Neuronal stem cell (in vitro differentiated cells): ENCODE measurements around the gene NCOA3.
"Not testable (repeated sequence)": the region's sequence is repeated elsewhere in the genome, so short reads cannot be mapped to it uniquely, and the experiment has no call there.

Source experiments
- DNase-seq: peaks from one replicate; pipeline ENCODE4 v3.0.0-alpha.2; 2013; ENCODE audit warnings: low spot score
- H2AFZ ChIP-seq: one replicate; pipeline ENCODE4 v1.6.1; 2013; ENCODE audit warnings: mild to moderate bottlenecking, low read length, inconsistent platforms
- H2AK5ac ChIP-seq: 2 replicates; pipeline ENCODE4 v1.6.1; 2013; ENCODE audit warnings: low read depth, mild to moderate bottlenecking, inconsistent platforms, low read length, moderate library complexity, mixed read lengths
- H2BK120ac ChIP-seq: 2 replicates; pipeline ENCODE4 v1.6.1; 2013; ENCODE audit warnings: low read depth, mild to moderate bottlenecking, inconsistent platforms, low read length, moderate library complexity, mixed read lengths
- H2BK12ac ChIP-seq: one replicate; pipeline ENCODE4 v1.6.1; 2013; ENCODE audit warnings: low read length, inconsistent platforms
- H2BK15ac ChIP-seq: 2 replicates; pipeline ENCODE4 v1.6.1; 2013; ENCODE audit warnings: mild to moderate bottlenecking, low read length, inconsistent platforms, mixed read lengths
- H2BK5ac ChIP-seq: one replicate; pipeline ENCODE4 v1.6.1; 2013; ENCODE audit warnings: inconsistent platforms, mild to moderate bottlenecking, low read length, moderate library complexity
- H3K14ac ChIP-seq: one replicate; pipeline ENCODE4 v1.6.1; 2013; ENCODE audit warnings: low read length, inconsistent platforms
- H3K18ac ChIP-seq: 2 replicates; pipeline ENCODE4 v1.6.1; 2013; ENCODE audit warnings: low read length, inconsistent platforms
- H3K23ac ChIP-seq: 2 replicates; pipeline ENCODE4 v1.6.1; 2013; ENCODE audit warnings: low read depth, mild to moderate bottlenecking, mixed read lengths, low read length, inconsistent platforms; ENCODE audit not compliant: poor library complexity
- H3K27ac ChIP-seq: replicated peaks from 3 replicates; pipeline ENCODE4 v1.5.1; 2013; ENCODE audit warnings: low read length, inconsistent platforms
- H3K27me3 ChIP-seq, 3 experiments: 2 replicates each; pipeline ENCODE4 v1.6.1; 2013; ENCODE audit warnings: low read length in 3 of 3, mild to moderate bottlenecking in 2 of 3, inconsistent platforms in 1 of 3, low read depth in 1 of 3, mixed read lengths in 1 of 3, moderate library complexity in 1 of 3; ENCODE audit not compliant: control insufficient read depth in 3 of 3, insufficient read depth in 3 of 3
- H3K36me3 ChIP-seq, 2 donors: replicated peaks in 1 of 2; 2 replicates each; pipeline ENCODE4 v1.6.1; 2013; ENCODE audit warnings: low read length in 2 of 2; ENCODE audit not compliant: control insufficient read depth in 2 of 2, insufficient read depth in 2 of 2
- H3K4ac ChIP-seq: 2 replicates; pipeline ENCODE4 v1.6.1; 2013; ENCODE audit warnings: inconsistent platforms, mild to moderate bottlenecking, low read length, moderate library complexity
- H3K4me1 ChIP-seq, 2 donors: 1 replicate in 1 of 2; 2 replicates in 1 of 2; pipeline ENCODE4 v1.6.1; 2013; ENCODE audit warnings: low read length in 2 of 2, low read depth in 1 of 2; ENCODE audit not compliant: control insufficient read depth in 2 of 2, insufficient read depth in 1 of 2
- H3K4me2 ChIP-seq: one replicate; pipeline ENCODE4 v1.6.1; 2013; ENCODE audit warnings: mild to moderate bottlenecking, low read length, inconsistent platforms; ENCODE audit not compliant: insufficient read depth, poor library complexity, severe bottlenecking
- H3K4me3 ChIP-seq, 2 donors: 2 replicates each; pipeline ENCODE4 v1.5.1; 2013; ENCODE audit warnings: low read length in 2 of 2, mild to moderate bottlenecking in 2 of 2, inconsistent platforms in 1 of 2, moderate library complexity in 1 of 2
- H3K79me1 ChIP-seq: one replicate; pipeline ENCODE4 v1.6.1; 2013; ENCODE audit warnings: low read depth, mild to moderate bottlenecking, inconsistent platforms, low read length, moderate library complexity
- H3K9ac ChIP-seq: one replicate; pipeline ENCODE4 v1.6.1; 2013; ENCODE audit warnings: mild to moderate bottlenecking, low read depth, low read length, inconsistent platforms; ENCODE audit not compliant: poor library complexity
- H3K9me3 ChIP-seq, 2 donors: replicated peaks in 1 of 2; 2 replicates each; pipeline versions ENCODE3 to v1.6.1; 2013; ENCODE audit warnings: low read length in 2 of 2, mild to moderate bottlenecking in 2 of 2, inconsistent platforms in 1 of 2, low read depth in 1 of 2, mixed read lengths in 1 of 2, moderate library complexity in 1 of 2; ENCODE audit not compliant: control insufficient read depth in 2 of 2, insufficient read depth in 1 of 2
- H4K8ac ChIP-seq: one replicate; pipeline ENCODE4 v1.6.1; 2013; ENCODE audit warnings: low read depth, mild to moderate bottlenecking, inconsistent platforms, low read length, moderate library complexity
- H4K91ac ChIP-seq: one replicate; pipeline ENCODE4 v1.6.1; 2013; ENCODE audit warnings: low read length, low read depth, mild to moderate bottlenecking, inconsistent platforms; ENCODE audit not compliant: poor library complexity
- WGBS, 2 donors: extraction: QIAGEN DNeasy Blood & Tissue Kit; methylation state at CpG; one replicate each; pipeline ENCODE4 v1.1.7; 2013; ENCODE audit warnings: missing lambda C conversion rate in 2 of 2, mixed read lengths in 1 of 2; ENCODE audit not compliant: insufficient read length in 2 of 2, insufficient replicate concordance in 1 of 2; ENCODE audit errors: extremely low coverage in 2 of 2; 5-methylcytosine and 5-hydroxymethylcytosine counted together

NCOA3 gene

DNA sequence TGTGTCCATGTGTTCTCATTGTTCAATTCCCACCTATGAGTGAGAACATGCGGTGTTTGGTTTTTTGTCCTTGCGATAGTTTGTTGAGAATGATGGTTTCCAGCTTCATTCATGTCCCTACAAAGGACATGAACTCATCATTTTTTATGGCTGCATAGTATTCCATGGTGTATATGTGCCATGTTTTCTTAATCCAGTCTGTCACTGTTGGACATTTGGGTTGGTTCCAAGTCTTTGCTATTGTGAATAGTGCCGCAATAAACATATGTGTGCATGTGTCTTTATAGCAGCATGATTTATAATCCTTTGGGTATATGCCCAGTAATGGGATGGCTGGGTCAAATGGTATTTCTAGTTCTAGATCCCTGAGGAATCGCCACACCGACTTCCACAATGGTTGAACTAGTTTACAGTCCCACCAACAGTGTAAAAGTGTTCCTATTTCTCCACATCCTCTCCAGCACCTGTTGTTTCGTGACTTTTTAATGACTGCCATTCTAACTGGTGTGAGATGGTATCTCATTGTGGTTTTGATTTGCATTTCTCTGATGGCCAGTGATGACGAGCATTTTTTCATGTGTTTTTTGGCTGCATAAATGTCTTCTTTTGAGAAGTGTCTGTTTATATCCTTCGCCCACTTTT lies 52.0 kb downstream of the NCOA3 start:
- not testable (repeated sequence) for H4K91ac ChIP-seq, H3K27me3 ChIP-seq, DNase-seq, H3K9me3 ChIP-seq, H3K4me2 ChIP-seq, H3K18ac ChIP-seq, H2AFZ ChIP-seq, H3K36me3 ChIP-seq, H2BK5ac ChIP-seq, H3K9ac ChIP-seq, H3K14ac ChIP-seq, H2BK120ac ChIP-seq, H3K4ac ChIP-seq, H3K23ac ChIP-seq, H2AK5ac ChIP-seq, H3K4me3 ChIP-seq, H4K8ac ChIP-seq, H2BK12ac ChIP-seq, H3K27ac ChIP-seq, H2BK15ac ChIP-seq, H3K79me1 ChIP-seq
- peaks cover 3 to 41% of the 10 kb centered on the region in 2 donors for H3K4me1 ChIP-seq
- no CpG with 5 or more reads among the region's 8 CpGs for WGBS, 2 donors

DNA sequence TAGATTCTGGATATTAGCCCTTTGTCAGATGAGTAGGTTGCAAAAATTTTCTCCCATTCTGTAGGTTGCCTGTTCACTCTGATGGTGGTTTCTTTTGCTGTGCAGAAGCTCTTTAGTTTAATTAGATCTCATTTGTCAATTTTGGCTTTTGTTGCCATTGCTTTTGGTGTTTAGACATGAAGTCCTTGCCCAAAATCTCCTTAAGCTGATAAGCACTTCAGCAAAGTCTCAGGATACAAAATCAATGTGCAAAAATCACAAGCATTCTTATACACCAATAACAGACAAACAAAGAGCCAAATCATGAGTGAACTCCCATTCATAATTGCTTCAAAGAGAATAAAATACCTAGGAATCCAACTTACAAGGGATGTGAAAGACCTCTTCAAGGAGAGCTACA lies 52.6 kb downstream of the NCOA3 start:
- not testable (repeated sequence) for H3K4me3 ChIP-seq, H3K9me3 ChIP-seq, H2AFZ ChIP-seq, H2BK12ac ChIP-seq, H3K18ac ChIP-seq, H2BK120ac ChIP-seq, H3K79me1 ChIP-seq, H3K9ac ChIP-seq, DNase-seq, H4K8ac ChIP-seq, H3K4ac ChIP-seq, H4K91ac ChIP-seq, H2AK5ac ChIP-seq, H3K4me2 ChIP-seq, H3K36me3 ChIP-seq, H3K27ac ChIP-seq, H3K27me3 ChIP-seq, H2BK5ac ChIP-seq, H3K23ac ChIP-seq, H3K14ac ChIP-seq, H2BK15ac ChIP-seq
- H3K4me1 ChIP-seq = peaks cover 3 to 47% of the 10 kb centered on the region in 2 donors

DNA sequence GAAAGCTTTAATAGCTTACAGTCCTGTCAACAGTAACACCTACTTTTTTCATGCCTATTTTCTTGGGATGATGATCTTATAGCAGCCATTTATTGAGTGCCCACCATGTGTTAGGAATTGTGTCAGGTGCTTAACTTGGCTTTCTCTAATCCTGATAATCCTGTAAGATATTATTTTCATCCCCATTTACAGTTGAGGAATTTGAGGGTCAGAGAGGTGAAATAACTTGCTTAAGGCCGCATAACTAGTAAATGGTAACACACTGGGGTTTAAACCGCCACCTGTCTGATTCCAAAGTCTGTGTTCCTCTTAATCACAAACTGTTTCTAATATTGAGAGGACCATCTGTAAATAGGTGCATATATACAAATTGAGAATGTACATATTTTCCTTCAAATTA lies 55.5 kb downstream of the NCOA3 start:
- Histone ChIP-seq H4K8ac (no peak overlapping the region), H2BK12ac (no peak overlapping the region), H3K18ac (no peak overlapping the region), H3K14ac (no peak overlapping the region), H4K91ac (no peak overlapping the region), H3K4me2 (no peak overlapping the region), H2BK5ac (no peak overlapping the region), H2BK120ac (no peak overlapping the region), H3K27me3 (no peaks in the 10 kb centered on the region), H3K4me1 (peaks cover 3 to 32% of the 10 kb centered on the region in 2 donors), H3K36me3 (no peaks in the 10 kb centered on the region), H3K9me3 (peaks cover 0 to 5% of the 10 kb centered on the region in 2 donors), H2AFZ (no peak overlapping the region), H3K27ac (no peak overlapping the region), H3K79me1 (no peaks in the 10 kb centered on the region), H2AK5ac (no peak overlapping the region), H3K4ac (no peak overlapping the region), H3K9ac (no peak overlapping the region), H3K23ac (no peak overlapping the region), H2BK15ac (no peak overlapping the region), H3K4me3 (no peak overlapping the region)
- no peak for DNase-seq
- WGBS, 2 donors = no CpG with 5 or more reads among the region's 2 CpGs

DNA sequence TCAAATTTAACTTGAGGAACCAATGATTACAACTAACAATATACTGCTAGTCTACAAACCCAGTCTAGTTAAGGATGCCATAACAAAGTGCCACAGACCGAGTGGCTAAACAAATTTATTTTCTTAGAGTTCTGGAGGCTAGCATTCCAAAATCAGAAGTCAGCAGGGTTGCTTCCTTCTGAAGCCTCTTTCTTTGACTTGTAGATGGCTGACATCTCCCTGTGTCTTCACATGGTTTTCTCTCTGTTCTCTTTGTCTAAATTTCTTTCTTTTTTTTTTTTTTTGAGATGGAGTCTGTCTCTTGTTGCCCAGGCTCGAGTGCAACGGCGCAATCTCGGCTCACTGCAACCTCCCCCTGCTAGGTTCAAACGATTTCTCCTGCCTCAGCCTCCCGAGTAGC lies 56.1 kb downstream of the NCOA3 start:
- Histone ChIP-seq H3K27me3 (no peaks in the 10 kb centered on the region), H2BK5ac (no peak overlapping the region), H3K9ac (no peak overlapping the region), H2BK120ac (no peak overlapping the region), H3K14ac (no peak overlapping the region), H3K4ac (no peak overlapping the region), H3K18ac (no peak overlapping the region), H3K4me2 (no peak overlapping the region), H2BK12ac (no peak overlapping the region), H3K4me1 (peaks cover 3 to 32% of the 10 kb centered on the region in 2 donors), H2BK15ac (no peak overlapping the region), H4K91ac (no peak overlapping the region), H3K27ac (no peak overlapping the region), H2AK5ac (no peak overlapping the region), H4K8ac (no peak overlapping the region), H3K36me3 (no peaks in the 10 kb centered on the region), H3K79me1 (no peaks in the 10 kb centered on the region), H2AFZ (no peak overlapping the region), H3K9me3 (peaks cover 0 to 5% of the 10 kb centered on the region in 2 donors), H3K23ac (no peak overlapping the region), H3K4me3 (no peak overlapping the region)
- no peak for DNase-seq
- WGBS, 2 donors = no CpG with 5 or more reads among the region's 7 CpGs
